Inflammatory macrophage treated with lipopolysaccharide for 1 hour (primary cell): ENCODE results near the gene TMEM139.
"Not testable (repeated sequence)": the region's sequence is repeated elsewhere in the genome, so short reads cannot be mapped to it uniquely, and the experiment has no call there.

Source experiments
- DNase-seq, 2 donors: peaks; one replicate each; pipeline ENCODE4 v3.0.0-alpha.2; 2020 to 2022

TMEM139 gene

GRCh38 chr7:143289888-143290287 lies 5.1 kb downstream of the TMEM139 start:
- not testable (repeated sequence) for DNase-seq

- no peak for DNase-seq
Observed at GRCh38 chr7:143290293-143290692, 5.5 kb downstream of the TMEM139 start.

GRCh38 chr7:143292876-143293275 lies 8.1 kb downstream of the TMEM139 start:
- DNase-seq: no peak

- no peak for DNase-seq
Observed at GRCh38 chr7:143295870-143296269, 11.1 kb downstream of the TMEM139 start.

- DNase-seq: peak in 1 of 2 donors; percentile 29
Observed at GRCh38 chr7:143296686-143297085, 11.9 kb downstream of the TMEM139 start.

- DNase-seq: no peak
Observed at GRCh38 chr7:143299346-143299745, 14.6 kb downstream of the TMEM139 start.

GRCh38 chr7:143299840-143300239 lies 15.1 kb downstream of the TMEM139 start:
- DNase-seq: no peak

GRCh38 chr7:143300959-143301935 lies 16.5 kb downstream of the TMEM139 start:
- DNase-seq: peak; percentile 62 to 65

GRCh38 chr7:143303733-143304132 lies 19.0 kb downstream of the TMEM139 start:
- DNase-seq: no peak

- no peak for DNase-seq
Observed at GRCh38 chr7:143304938-143305337, 20.2 kb downstream of the TMEM139 start.

GRCh38 chr7:143305423-143306070 lies 20.8 kb downstream of the TMEM139 start:
- DNase-seq: peak; percentile 42 to 90

- no peak for DNase-seq
Observed at GRCh38 chr7:143308632-143309031, 23.9 kb downstream of the TMEM139 start.

- peak; percentile 40 to 61 for DNase-seq
Observed at GRCh38 chr7:143314127-143314526, 29.4 kb downstream of the TMEM139 start.

GRCh38 chr7:143315776-143316175 lies 31.0 kb downstream of the TMEM139 start, which contains the start of gene CLCN1:
Gene CLCN1 (plus strand): TSS chr7:143316111. CDS start chr7:143316213, 102 bp downstream.
- DNase-seq: no peak

GRCh38 chr7:143316492-143316891 lies 31.7 kb downstream of the TMEM139 start:
- DNase-seq: peak in 1 of 2 donors; percentile 40

- peak in 1 of 2 donors; percentile 43 for DNase-seq
Observed at GRCh38 chr7:143318661-143319060, 33.9 kb downstream of the TMEM139 start.

GRCh38 chr7:143320620-143321019 lies 35.9 kb downstream of the TMEM139 start:
- DNase-seq: no peak

GRCh38 chr7:143321242-143321641 lies 36.5 kb downstream of the TMEM139 start:
- DNase-seq: no peak

- DNase-seq: peak; percentile 67 to 73
Observed at GRCh38 chr7:143321734-143322133, 37.0 kb downstream of the TMEM139 start.

GRCh38 chr7:143322760-143323633 lies 38.2 kb downstream of the TMEM139 start:
- no peak for DNase-seq

GRCh38 chr7:143323653-143324052 lies 38.9 kb downstream of the TMEM139 start:
- peak in 1 of 2 donors; percentile 74 for DNase-seq

GRCh38 chr7:143325240-143325639 lies 40.5 kb downstream of the TMEM139 start:
- peak in 1 of 2 donors; percentile 17 for DNase-seq

- DNase-seq: no peak
Observed at GRCh38 chr7:143327903-143328302, 43.1 kb downstream of the TMEM139 start.
